NCI-H82 treated with DMSO at 0.1 percent for 48 hours (cell line): ENCODE measurements around the gene COMP.

ENCODE experiments used
- DNase-seq: peaks from one replicate; lab custom pipeline; 2025; ENCODE audit not compliant: unreplicated experiment; lab: John Stamatoyannopoulos, UW

The COMP gene

DNA sequence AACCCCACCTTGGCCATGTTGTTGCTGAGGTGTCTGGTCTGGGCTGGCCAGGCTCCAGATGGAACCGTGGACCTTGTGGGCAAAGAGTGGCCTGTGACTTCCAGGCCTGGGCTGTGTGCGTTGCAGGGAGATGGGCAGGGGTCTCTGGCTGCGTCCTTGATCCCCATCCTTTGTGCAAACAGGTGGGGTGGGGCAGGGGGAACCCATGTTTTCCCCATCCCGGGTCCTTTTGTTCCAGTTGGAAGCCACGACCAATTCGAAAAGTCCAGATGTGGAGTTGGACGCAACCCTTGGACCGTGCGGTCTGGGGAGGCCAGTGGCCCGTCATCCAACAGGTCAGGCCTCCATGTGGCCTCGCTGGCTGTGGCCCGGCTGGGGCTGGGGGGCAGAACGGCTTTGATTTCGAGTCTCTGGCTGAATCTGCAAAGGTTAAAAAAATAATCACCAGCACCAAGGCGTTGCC lies 13.1 kb upstream of the COMP start:
- DNase-seq, result no peak

DNA sequence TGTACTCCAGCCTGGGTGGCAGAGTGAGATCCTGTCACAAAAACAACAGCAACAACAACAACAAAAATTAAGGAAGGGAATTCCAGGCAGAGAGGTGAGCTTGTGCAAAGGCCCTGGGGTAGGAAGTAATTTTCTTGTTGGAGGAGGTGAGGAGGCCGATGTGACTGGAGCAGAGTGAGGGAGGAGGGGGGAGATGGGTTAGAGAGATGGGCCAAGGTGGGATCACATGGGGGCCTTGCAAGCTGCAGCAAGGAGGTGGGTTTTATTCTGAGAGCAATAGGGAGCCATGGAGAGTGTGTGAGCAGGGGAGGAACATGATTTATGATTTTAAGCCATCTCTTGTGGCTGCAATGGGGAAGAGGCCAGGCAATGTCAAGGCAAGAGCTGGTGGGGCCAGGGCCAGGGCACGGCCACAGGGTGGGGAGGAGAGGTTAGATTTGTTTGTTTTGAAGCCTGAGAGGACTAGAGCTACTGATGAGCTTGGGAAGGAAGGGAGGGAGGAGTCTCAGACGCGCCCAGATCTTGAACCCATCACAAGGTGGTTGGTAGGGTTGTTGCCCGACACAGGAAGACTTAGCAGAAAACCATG lies 12.5 kb upstream of the COMP start:
- no peak for DNase-seq

DNA sequence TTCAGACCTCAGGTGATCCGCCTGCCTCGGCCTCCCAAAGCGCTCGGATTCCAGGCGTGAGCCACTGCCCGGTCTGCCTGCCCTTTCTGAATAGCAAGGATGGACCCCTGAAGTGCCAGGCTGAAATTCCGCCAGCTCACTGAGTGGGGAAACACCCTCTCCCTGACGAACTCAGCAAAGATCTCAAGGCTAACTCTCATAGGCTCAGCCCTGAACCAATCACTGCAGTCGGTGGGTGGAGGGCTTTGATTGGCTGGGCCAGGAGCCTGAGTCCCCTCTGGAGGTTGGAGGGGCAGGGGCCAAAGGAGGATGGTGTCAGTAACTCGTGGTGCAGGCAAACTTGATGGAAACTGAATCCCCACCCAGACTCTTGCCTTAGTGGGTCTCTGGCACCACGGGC lies 11.2 kb upstream of the COMP start:
- peak; percentile 86 for DNase-seq

DNA sequence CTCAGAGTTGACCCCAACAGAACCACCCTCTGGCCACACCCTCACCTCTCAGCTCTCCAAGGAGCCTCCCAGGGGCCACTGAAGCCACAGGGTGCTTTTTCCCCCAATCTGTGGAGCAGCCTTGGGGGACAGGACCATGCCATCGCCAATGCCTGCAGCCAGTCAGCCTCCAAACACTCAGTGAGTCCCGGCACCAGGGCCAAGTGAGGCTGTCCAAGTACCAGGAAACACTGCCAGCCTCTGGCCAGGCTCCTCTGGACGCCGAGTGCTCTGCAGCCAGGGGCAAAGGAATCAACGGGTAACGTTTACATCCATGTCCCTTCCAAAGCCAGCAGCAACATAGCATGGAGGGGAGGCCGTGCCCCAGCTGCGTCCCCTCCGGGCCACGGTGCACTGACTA lies 9.5 kb upstream of the COMP start:
- no peak for DNase-seq

DNA sequence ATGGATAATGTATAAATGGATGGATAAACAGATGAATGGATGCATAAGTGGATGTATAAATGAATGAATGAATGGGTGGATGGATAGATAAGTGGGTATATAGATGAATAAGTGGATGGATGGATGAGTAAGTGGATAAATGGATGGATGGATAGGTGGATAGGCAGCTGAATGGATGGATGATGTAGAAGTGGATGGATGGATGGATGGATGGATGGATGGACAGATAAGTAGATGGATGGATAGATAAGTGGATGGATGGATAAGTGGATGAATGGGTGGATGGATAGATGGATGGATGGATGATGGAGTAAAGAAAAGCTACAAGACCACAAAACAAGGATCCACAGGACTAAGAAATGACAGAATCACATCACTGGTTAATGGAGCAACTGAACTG lies 9.0 kb upstream of the COMP start:
- no peak for DNase-seq

DNA sequence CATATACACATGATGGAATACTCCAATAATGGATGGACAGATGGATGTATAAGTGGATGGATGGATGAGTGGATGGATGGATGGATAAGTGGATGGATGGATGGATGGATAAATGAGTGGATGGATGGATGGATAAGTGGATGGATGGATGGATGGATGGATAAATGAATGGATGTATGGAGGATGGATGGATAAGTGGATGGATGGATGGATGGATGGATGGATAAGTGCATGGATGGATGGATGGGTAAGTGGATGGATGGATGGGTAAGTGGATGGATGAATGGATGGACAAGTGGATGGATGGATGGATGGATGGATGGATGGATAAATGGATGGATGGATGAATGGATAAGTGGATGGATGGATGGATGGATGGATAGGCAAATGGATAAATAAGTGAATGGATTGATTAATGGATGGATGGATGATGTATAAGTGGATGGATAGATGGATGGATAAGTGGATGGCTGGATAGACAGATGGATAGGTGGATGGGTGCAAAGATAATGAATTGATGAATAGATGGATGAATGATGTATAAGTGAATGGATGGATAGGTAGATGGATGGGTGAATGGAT lies 8.4 kb upstream of the COMP start:
- DNase-seq, result no peak

DNA sequence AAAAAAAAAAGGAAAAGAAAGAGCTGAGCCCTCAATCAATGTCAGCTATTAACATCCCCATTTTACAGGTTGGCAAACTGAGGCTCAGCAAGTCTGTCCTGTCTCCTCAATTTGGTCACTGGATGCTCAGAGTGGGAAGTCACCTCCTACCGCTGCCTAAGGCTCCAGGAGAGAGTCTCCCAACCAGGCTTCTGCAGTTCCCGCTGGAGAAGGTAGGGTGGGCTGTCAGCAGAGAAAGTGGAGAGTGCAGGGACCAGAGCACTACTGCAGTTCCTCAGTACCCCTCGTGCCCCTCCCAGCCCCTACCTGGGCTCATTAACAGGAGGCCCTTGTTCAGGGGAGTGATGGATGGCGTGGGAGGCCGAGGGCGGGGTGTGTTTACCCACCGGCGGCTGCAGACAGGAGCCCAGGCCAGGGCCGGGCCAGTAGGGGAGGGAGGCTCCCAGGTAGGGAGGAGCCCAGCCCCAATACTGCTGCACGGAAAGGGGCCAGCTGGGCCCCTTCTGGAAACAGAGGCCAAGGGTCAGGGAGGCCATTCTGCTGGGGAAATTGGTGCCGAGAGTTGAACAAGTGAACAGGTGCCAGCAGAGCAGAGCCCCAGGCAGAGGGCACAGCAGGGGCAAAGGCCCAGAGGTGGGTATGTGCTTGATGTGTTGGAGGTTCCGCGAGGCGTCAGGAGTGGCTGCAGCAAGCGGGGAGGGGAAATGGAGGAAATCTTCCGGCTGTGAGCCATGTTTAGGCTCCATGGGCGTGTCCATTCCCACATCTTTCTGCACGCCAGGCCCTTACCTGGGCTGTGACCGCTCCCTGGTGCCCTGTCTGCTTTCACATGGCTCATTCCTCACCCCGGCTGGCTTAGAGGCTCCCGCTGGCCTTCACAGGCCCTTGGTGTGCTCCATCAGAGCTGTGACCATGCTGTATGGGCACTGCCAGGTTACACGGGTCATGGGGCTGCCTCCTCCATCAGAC lies 7.6 kb upstream of the COMP start:
- DNase-seq, result no peak

DNA sequence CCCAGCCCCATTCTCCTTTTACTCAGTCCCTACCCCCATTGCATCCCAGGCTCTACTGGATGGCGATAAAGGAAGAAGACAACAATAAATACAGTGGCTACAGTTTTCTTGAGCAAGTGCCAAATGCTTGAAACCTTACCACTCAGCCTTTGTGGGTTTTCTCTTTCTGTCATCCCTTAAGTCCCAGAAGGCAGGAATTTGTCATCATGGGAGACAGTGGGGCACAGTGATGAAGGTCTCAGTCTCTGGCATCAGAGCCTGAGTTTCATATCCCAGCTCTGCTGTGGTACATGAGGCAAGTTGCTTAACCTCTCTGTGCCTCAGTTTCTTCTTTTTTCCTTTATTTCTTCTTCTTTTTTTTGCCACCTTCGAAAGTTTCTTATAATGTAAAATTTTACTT lies 5.1 kb upstream of the COMP start:
- no peak for DNase-seq

DNA sequence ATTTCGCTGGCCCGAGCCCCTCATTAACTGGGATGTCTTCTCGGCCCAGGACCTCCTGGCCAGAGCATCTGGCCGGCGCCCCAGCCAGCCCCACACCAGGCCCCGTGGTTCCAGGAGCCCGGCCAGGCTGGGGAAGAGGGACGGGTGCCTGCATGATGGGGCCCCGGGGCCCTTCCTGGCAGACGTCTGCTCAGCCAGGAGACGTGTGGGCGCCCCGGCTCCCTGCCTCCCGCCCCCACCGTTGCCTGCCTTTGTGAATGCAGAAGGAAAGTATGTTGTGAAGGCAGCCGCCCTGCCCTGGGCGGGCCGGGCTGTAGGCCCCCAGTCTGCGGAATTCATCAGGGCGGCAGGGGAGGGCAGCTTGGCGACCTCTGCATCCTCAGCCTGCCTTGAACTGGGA lies 4.4 kb upstream of the COMP start:
- DNase-seq, result no peak

DNA sequence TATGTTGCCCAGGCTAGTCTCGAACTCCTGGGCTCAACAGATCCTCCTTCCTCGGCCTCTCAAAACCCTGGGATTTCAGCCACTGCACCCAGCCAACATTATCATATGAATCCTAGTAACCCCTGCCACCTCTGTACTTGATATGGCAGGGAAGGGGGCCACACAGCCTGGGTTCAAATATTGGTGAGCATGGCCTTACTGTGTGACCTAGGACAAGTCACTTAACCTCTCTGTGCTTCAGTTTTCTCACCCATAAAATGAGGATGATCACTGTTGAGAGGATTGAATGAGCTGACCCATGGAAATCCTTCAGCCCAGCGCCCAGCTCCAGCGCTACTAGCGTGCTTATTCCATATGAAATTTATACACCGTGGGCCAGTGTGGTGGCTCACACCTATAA lies 3.6 kb upstream of the COMP start:
- no peak for DNase-seq

DNA sequence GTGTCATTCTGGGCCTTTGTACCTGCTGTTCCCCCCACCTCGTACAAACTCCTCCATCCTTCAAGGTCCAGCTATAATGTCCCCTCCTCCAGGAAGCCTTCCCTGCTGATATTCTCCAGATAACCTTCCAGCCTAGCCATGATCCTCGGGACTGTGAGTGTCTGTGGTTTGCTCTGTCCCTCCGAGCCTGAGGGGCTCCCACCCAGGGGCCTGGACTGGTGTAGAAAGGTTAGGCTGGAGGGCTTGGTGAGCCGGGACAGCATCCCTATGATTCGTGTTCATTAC lies 2.9 kb upstream of the COMP start:
- no peak for DNase-seq

DNA sequence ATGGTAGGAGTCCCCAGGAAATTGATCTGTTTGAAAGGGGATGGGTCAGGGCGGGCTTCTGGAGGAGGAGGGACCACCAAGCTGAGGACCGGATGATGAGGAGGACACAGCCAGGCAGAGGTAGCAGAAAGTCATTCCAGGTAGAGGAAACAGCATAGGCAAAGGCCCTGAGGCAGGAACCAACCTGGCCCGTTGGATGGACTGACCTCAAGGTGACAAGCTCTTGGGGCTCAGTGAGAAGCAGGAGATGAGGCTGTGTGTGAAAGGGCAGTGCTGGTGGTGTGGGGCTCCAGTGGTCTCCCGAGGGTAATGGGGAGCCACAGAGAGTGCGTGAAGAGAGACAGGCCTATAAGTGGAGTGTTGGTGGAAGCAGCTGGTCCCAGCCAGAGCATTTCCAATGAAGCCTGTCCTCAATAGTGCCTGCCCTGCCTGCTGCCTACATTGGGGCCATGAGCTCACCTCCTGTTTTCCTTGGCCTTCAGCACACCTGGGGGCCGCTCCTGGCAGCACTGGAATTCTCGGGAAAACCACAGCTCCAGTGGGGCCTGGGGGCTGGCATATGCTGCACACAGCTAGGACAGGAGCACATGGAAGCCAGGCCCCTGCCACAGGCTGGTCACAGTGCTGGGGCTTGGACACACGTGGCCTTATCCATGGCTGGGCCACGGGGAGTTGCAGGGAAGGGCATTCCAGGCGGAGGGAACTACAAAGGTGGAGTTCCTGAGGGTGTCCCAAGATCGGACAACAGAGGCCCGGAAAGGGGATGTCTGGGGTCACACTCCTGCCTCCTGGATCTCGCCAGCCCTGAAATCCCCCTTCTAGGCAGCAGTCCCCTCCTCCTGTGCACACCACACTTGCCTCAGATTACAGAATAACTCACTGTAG lies 2.3 kb upstream of the COMP start:
- no peak for DNase-seq

DNA sequence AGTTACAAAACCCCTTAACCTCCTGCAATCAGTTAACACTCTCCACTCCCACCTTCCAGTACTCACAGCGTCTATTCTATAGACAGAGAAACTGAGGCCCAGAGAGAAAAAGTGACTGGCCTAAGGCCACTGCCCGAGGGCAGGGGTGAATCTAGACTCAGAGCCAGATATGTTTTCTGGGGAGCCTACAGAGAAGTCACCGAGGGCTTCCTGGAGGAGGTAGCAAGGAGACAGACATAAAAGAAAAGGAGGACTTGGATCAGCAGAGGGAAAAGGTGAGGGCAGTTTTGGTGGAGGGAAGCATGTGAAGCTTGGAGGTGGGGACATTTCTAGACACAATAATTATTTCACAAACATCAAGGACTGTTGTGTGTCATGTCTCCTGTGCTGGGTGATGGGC lies 1.6 kb upstream of the COMP start:
- no peak for DNase-seq

DNA sequence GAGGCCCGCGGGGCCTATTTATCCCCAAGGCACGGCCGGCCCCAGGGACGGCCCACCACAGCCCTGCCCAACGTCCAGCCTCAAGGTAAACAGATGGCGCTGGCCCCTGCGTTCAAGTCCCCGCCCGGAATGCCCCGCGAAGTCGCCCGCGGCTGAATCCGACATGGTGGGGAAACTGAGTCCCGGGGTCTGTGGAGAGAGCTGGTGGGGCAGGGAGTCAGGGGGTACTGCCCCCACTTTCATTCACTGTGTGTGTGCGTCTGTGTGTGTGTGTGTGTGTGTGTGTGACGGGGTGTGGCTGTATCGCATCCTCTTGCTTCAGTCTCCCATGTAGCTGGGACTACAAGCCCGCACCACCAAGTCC lies 192 bp upstream of the COMP start:
- DNase-seq, result no peak

DNA sequence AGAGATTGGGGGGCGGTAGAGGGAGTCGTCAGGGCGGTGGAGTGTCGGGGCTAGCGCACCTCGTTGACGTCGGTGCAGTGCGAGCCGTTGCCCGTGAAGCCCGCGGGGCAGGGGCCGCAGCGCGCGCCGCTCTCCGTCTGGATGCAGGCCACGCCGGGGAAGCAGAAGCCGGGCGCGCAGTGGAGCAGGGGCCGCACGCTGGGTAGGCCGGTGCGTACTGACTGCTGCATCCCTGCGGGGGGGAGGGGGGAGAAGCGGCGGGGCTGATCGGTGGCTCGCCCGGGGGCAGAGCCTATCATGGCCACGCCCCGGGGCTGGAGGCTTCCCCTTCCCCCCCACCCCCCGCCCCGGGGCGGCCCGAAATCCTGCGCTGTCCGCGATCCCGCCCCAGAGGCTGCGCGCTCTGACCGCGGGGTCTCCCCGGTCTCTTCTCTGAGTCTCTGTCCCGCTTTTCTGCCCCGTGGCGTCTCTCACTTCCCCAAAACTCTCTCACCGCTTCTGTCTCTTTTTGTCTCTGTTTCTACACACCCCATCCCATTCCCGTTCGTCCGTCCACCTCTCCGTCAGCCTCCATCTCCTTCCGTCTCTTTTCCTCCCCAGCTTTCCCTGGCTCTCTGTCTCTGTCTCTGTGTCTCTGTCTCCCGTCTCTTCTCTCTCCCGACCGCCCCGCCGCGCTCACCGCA lies 1.1 kb downstream of the COMP start:
- DNase-seq, result peak; percentile 31

DNA sequence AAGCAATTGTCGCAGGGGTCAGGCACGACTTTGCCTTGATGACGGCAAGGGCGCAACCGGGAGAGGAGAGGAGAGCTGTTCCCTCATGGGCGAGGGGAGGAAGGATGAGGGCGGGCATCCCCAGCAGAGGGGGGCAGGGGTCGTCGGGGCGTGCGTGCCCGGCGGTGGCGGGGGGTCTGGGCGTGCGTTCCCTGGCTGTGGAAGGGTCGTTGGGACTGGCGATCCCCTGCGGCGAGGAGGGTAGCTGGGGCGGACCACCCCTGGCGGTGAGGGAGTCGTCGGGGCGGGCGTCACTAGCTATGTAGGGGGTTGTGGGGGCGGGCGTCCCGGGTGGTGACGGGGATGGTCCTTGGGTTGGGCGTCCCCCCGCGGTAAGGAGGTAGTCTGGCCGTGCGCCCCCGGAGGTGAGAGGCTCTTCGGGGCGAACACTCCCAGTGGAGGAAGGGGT lies 1.7 kb downstream of the COMP start:
- DNase-seq, result no peak

DNA sequence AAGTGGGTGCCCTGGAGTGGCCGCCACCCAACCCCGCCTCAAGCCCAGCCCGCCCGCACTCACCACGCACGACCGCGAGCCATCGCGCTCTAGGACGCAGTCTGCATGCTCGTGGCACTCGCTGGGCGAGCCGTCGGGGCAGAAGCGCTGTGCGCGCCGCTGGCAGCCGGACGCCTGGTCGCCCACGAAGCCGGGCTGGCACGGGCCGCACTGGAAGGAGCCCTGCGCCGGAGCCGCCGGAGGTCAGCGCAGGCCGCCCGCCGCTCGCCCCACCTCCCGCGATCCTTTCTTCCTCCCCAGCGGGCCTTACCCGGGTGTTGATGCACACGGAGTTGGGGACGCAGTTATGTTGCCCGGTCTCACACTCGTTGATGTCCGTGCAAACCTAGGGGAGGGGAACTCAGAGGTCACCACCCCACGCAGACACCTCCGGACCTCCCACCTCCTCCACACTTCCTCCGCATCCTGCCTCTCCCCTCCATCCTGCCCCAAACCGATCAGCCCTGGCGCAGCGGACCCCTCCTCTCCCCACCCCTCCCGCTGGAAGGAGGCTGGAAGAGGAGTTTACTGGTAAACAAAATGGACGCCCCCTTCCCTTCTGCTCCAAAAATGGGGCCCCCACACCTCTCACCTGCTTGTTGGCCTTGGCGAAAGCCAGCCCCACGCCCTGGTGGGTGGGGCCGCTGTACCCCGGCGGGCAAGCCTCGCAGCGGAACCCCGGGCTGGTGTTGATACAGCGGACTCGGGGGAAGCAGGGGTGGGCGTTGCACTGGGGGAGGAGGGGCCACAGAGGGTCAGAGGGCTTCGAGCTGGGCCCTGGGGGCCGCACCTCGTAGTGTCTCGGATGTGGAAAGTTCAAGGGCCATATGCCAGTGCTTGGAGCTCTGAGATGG lies 2.3 kb downstream of the COMP start:
- no peak for DNase-seq

DNA sequence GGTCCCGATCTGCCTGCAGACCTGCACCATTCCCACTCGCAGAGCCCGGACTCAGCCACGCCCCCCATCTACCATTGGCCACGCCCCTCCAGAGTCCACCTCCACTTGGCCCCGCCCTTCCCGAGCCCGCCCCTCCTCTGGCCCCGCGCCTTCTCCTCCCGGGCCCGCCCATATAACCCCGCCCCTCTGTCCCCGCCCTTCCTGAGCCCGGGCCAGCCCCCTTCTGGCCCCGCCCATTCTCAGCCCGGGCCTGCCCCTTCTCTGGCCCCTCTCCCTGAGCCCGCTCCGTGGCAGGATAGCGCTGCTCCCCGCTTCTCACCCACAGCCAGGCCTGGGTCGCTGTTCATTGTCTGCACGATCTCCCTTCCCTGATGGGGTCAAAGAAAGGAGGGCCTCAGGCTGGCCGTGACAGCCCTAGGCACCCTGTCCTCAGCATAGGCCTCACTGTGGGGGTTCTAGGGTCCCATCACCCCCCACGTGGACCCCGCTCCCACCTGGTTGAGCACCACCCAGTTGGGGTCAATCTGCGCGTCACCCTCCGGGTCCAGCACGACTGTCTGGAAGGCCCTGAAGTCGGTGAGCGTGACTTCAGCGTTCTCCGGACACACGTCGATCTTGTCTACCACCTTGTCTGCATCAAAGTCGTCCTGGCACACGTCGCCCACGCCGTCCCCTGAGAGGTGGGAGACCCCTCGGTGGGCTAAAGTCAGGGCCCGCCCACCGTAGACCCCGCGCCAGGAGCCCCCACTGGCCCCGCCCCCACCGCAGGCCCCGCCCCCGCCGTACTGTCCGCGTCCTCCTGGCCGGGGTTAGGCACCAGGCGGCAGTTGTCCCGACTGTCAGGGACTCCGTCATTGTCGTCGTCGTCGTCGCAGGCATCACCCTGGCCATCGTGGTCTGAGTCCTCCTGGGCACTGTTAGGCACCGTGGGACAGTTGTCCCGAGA lies 5.7 kb downstream of the COMP start:
- peak; percentile 80 for DNase-seq

DNA sequence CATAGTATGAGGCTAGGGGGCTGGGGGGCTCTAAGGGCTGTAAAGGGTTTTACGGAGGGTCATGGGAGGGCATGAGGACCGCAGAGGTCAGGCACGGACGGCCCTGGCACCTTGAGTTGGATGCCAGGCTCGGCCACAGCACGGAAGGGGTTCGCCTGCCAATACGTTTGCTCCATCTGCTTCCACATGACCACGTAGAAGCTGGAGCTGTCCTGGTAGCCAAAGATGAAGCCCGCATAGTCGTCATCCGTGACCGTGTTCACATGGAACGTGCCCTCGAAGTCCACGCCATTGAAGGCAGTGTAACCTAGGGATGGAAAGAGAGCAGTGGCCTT lies 6.4 kb downstream of the COMP start:
- DNase-seq, result no peak
